Fibroblast of lung (primary cell): ENCODE data around the gene SLC39A12. TPM values are rescaled to one million over a fixed set of nuclear protein-coding genes. Genes with fewer than 3 reads are reported as not detected.
A peak's percentile ranks its signal among the peaks of the same experiment; 100 is the strongest.

Experiments used
- DNase-seq, 2 donors: peaks; one replicate each; pipeline versions ENCODE4 v3.0.0 to v3.0.0-alpha.2; 2010; ENCODE audit warnings: low read depth in 2 of 2
- H2AFZ ChIP-seq: 2 replicates; pipeline ENCODE4 v1.5.1; 2012; ENCODE audit warnings: low read length, control low read depth, inconsistent platforms
- H3K27ac ChIP-seq: 2 replicates; pipeline ENCODE4 v1.5.1; 2011; ENCODE audit warnings: low read length, control low read depth; ENCODE audit not compliant: insufficient read depth
- H3K27me3 ChIP-seq: 2 replicates; pipeline ENCODE4 v1.5.1; 2011; ENCODE audit warnings: mild to moderate bottlenecking, low read length; ENCODE audit not compliant: control insufficient read depth, insufficient read depth
- H3K36me3 ChIP-seq: 2 replicates; pipeline ENCODE4 v1.5.1; 2011; ENCODE audit warnings: low read length; ENCODE audit not compliant: control insufficient read depth, insufficient read depth
- H3K4me1 ChIP-seq: 2 replicates; pipeline ENCODE4 v1.5.1; 2011; ENCODE audit warnings: low read length; ENCODE audit not compliant: control insufficient read depth, insufficient read depth; ENCODE audit errors: extremely low read depth
- H3K4me2 ChIP-seq: 2 replicates; pipeline ENCODE4 v1.5.1; 2011; ENCODE audit warnings: low read length, control low read depth; ENCODE audit not compliant: insufficient read depth; ENCODE audit errors: extremely low read depth
- H3K4me3 ChIP-seq, 4 experiments: fragments of 200-600 bp in 1 of 4; sonication (generic) in 1 of 4; replicated peaks in 1 of 4; 2 replicates each; pipeline ENCODE4 v1.5.1; 2011 to 2016; ENCODE audit warnings: low read length in 4 of 4, low read depth in 3 of 4, mild to moderate bottlenecking in 3 of 4, control low read depth in 2 of 4, inconsistent platforms in 1 of 4, mixed read lengths in 1 of 4; ENCODE audit not compliant: insufficient read depth in 1 of 4; ENCODE audit errors: control extremely low read depth in 1 of 4
- H3K79me2 ChIP-seq: 2 replicates; pipeline ENCODE4 v1.5.1; 2012; ENCODE audit warnings: mild to moderate bottlenecking, low read length, inconsistent platforms; ENCODE audit not compliant: control insufficient read depth, insufficient read depth
- H3K9ac ChIP-seq: 2 replicates; pipeline ENCODE4 v1.5.1; 2011; ENCODE audit warnings: mild to moderate bottlenecking, low read length, control low read depth; ENCODE audit not compliant: insufficient read depth
- H3K9me3 ChIP-seq: 2 replicates; pipeline ENCODE4 v1.5.1; 2012; ENCODE audit warnings: low read depth, low read length; ENCODE audit not compliant: control insufficient read depth, insufficient read depth
- H4K20me1 ChIP-seq: 2 replicates; pipeline ENCODE4 v1.5.1; 2011; ENCODE audit warnings: low read length; ENCODE audit not compliant: control insufficient read depth, insufficient read depth; ENCODE audit errors: extremely low read depth
- EZH2 ChIP-seq: IDR thresholded peaks from 2 replicates; pipeline ENCODE4 v1.5.1; 2012; ENCODE audit warnings: low read length, control low read depth, mild to moderate bottlenecking; ENCODE audit errors: missing control alignments
- polyA plus RNA-seq, 2 donors: library from polyadenylated mRNA; depleted of rRNA in 1 of 2; stranded (reverse) in 1 of 2; unstranded in 1 of 2; fragments of >200 nt; gene quantifications; 2 replicates each; pipeline ENCODE4 v1.2.1, GENCODE V29; 2011 to 2012; ENCODE audit warnings: missing spikeins in 1 of 2
- total RNA-seq: library from RNA; depleted of rRNA; stranded (reverse); fragments of >200 nt; gene quantifications from 2 replicates; pipeline ENCODE4 v1.2.1, GENCODE V29; 2014
- TF ChIP-seq, protein P1 (sequence below), 2 donors: IDR thresholded peaks in 1 of 2; conservative IDR thresholded peaks in 1 of 2; 1 replicate in 1 of 2; 2 replicates in 1 of 2; pipeline ENCODE4 v1.5.1; 2011 to 2012; ENCODE audit warnings: low read length in 2 of 2, control low read depth in 1 of 2, inconsistent platforms in 1 of 2, low read depth in 1 of 2, mild to moderate bottlenecking in 1 of 2

SLC39A12 gene
- total and polyA plus RNA-seq, 2 donors (not counting 1 experiment from before 2014, with no cell fraction given) = not detected

DNA sequence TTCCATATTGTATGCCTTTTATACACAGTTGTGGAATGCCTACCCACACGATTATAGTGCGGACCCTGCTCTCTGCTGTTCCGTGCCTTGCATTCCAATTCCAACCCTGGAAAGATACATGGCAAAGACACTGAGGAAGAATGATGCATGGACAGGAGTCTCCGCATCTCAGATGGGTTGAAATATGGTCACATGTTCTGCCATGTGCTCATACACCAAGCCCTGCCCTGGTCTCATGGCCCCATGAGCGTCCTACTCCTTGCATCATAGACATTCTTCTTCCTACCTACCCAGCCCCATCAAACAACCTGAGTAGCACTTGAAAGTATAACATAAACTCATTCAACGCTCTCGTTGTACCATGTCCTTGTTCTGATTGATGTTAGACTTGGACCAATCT, 6.3 kb downstream of the SLC39A12 start:
- Histone ChIP-seq H3K79me2 (no peaks in the 10 kb centered on the region), H3K4me2 (no peak overlapping the region), H3K9ac (no peak overlapping the region), H3K27me3 (no peaks in the 10 kb centered on the region), H4K20me1 (no peaks in the 10 kb centered on the region), H3K4me1 (peaks cover 3% of the 10 kb centered on the region), H2AFZ (no peak overlapping the region), H3K36me3 (no peaks in the 10 kb centered on the region), H3K9me3 (no peaks in the 10 kb centered on the region), H3K27ac (no peak overlapping the region), H3K4me3 (no peak overlapping the region)
- DNase-seq = no peak
- TF ChIP-seq, protein P1, sequence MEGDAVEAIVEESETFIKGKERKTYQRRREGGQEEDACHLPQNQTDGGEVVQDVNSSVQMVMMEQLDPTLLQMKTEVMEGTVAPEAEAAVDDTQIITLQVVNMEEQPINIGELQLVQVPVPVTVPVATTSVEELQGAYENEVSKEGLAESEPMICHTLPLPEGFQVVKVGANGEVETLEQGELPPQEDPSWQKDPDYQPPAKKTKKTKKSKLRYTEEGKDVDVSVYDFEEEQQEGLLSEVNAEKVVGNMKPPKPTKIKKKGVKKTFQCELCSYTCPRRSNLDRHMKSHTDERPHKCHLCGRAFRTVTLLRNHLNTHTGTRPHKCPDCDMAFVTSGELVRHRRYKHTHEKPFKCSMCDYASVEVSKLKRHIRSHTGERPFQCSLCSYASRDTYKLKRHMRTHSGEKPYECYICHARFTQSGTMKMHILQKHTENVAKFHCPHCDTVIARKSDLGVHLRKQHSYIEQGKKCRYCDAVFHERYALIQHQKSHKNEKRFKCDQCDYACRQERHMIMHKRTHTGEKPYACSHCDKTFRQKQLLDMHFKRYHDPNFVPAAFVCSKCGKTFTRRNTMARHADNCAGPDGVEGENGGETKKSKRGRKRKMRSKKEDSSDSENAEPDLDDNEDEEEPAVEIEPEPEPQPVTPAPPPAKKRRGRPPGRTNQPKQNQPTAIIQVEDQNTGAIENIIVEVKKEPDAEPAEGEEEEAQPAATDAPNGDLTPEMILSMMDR (conservative IDR thresholded peaks at IDR 0.05 in 1 of 2, IDR thresholded peaks at IDR 0.05 in 1 of 2; ENCODE audit: low read depth in 1 of 2, low read length in 2 of 2) = no peak
- TF ChIP-seq EZH2 = no peak

DNA sequence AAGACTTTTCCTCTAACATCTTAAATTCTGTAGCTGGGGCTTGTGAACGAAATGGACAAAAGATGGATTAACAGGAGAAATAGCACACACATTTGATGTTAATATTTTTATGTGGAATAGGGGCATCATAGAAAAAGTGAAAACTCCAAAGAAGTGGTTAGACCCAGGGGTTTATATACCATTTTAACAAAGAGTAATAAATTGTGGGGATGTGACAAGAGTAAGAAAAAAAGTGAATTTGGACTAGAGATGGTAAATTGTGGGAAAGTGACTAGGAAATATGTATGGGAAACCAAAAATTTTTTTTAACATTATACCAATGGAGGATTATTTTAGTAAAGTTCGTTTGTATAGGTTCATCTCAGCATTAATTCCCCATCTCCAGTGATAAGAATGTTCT, 8.2 kb downstream of the SLC39A12 start:
- no peak overlapping the region for H3K4me3 ChIP-seq
- no peak for DNase-seq
- peaks cover 3% of the 10 kb centered on the region for H3K4me1 ChIP-seq
- no peaks in the 10 kb centered on the region for H3K36me3 ChIP-seq
- no peak overlapping the region for H2AFZ ChIP-seq
- no peak for TF ChIP-seq EZH2
- TF ChIP-seq, protein P1 (conservative IDR thresholded peaks at IDR 0.05 in 1 of 2, IDR thresholded peaks at IDR 0.05 in 1 of 2; ENCODE audit: low read depth in 1 of 2, low read length in 2 of 2) = no peak
- H3K9me3 ChIP-seq = no peaks in the 10 kb centered on the region
- H3K27me3 ChIP-seq = no peaks in the 10 kb centered on the region
- no peaks in the 10 kb centered on the region for H3K79me2 ChIP-seq
- H4K20me1 ChIP-seq = no peaks in the 10 kb centered on the region
- no peak overlapping the region for H3K27ac ChIP-seq
- H3K9ac ChIP-seq = no peak overlapping the region
- no peak overlapping the region for H3K4me2 ChIP-seq

DNA sequence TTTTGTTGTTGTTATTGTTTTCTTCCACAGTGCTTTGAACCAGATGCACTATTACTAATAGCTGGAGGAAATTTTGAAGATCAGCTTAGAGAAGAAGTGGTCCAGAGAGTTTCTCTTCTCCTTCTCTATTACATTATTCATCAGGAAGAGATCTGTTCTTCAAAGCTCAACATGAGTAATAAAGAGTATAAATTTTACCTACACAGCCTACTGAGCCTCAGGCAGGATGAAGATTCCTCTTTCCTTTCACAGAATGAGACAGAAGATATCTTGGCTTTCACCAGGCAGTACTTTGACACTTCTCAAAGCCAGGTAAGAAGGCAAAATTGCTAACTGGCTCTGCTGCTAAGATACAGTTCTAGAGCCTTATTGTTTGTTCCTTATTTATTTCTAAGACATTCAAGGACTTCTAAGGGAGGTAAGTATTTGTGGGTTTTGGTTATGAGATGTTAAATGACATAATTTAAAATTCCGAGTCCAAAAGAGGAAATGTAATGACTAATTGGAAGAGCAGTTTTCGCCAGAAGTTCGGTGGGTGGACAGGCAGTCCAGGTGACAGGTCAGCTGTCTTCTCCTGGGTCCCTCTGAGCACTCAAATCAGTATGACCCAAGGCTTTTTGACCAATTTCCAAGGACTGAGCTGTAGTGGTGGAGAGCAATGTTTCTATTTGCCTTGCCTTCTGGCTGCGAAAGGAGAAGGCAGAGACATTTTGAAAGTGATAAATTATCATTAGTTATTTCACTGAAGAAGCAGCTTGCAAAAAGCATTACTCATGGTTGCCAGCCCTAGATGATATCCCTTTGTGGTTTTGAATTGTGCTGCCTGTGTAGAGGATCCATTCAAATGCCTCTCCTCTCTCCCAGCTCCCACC, 10.1 kb downstream of the SLC39A12 start:
- Histone ChIP-seq H3K4me3 (no peak overlapping the region), H3K36me3 (no peaks in the 10 kb centered on the region), H3K9ac (no peak overlapping the region), H2AFZ (no peak overlapping the region), H3K4me2 (no peak overlapping the region), H3K4me1 (peaks cover 3% of the 10 kb centered on the region), H3K79me2 (no peaks in the 10 kb centered on the region), H3K27ac (no peak overlapping the region), H3K27me3 (no peaks in the 10 kb centered on the region), H4K20me1 (no peaks in the 10 kb centered on the region), H3K9me3 (no peaks in the 10 kb centered on the region)
- TF ChIP-seq, protein P1 (conservative IDR thresholded peaks at IDR 0.05 in 1 of 2, IDR thresholded peaks at IDR 0.05 in 1 of 2; ENCODE audit: low read depth in 1 of 2, low read length in 2 of 2) = no peak
- no peak for TF ChIP-seq EZH2
- peak; percentile 34 to 91 for DNase-seq
